IPS-20b (cell line): ENCODE results near the gene ISCA1.
"Not testable (repeated sequence)": the region's sequence is repeated elsewhere in the genome, so short reads cannot be mapped to it uniquely, and the experiment has no call there.

ENCODE experiments used
- H3K27ac ChIP-seq: one replicate; pipeline ENCODE4 v1.5.1; 2013; ENCODE audit warnings: low read length
- H3K27me3 ChIP-seq: 2 replicates; pipeline ENCODE4 v1.6.1; 2013; ENCODE audit warnings: mild to moderate bottlenecking, low read length, inconsistent platforms; ENCODE audit not compliant: insufficient read depth
- H3K36me3 ChIP-seq: 2 replicates; pipeline ENCODE4 v1.6.1; 2013; ENCODE audit warnings: low read depth, mild to moderate bottlenecking, inconsistent platforms, low read length, moderate library complexity; ENCODE audit not compliant: insufficient read depth
- H3K4me1 ChIP-seq: 2 replicates; pipeline ENCODE4 v1.6.1; 2013; ENCODE audit warnings: mild to moderate bottlenecking, control low read depth, inconsistent platforms, low read length, moderate library complexity; ENCODE audit not compliant: insufficient read depth
- H3K4me3 ChIP-seq: 2 replicates; pipeline ENCODE4 v1.5.1; 2013; ENCODE audit warnings: mild to moderate bottlenecking, low read length, inconsistent platforms
- H3K9ac ChIP-seq: 2 replicates; pipeline ENCODE4 v1.6.1; 2013; ENCODE audit warnings: low read depth, mild to moderate bottlenecking, inconsistent platforms, low read length, moderate library complexity
- H3K9me3 ChIP-seq: 2 replicates; pipeline ENCODE4 v1.6.1; 2013; ENCODE audit warnings: mild to moderate bottlenecking, low read depth, low read length, inconsistent platforms; ENCODE audit not compliant: insufficient read depth

The ISCA1 gene

DNA sequence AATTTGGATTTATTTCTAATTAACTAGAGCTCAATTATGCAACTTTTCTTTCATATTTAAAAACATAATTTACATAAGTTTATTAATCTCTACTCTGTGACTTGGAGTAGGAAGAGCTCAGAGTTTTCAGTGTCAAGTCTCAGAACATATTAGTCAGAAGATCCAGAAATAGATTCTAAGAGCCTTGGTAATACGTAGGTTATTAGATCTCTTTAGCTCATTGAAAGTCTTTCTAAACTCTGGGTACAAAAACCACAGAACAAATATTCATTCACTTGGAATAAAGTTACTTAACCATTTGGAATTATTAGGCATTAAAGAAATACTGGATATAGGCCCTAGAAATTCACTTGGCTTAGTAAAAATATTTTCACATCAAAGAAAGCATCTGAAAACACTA, 26.3 kb upstream of the ISCA1 start:
- H3K4me1 ChIP-seq, result peaks cover 12% of the 10 kb centered on the region
- H3K27me3 ChIP-seq, result no peaks in the 10 kb centered on the region
- peaks cover 66% of the 10 kb centered on the region for H3K36me3 ChIP-seq
- no peaks in the 10 kb centered on the region; the same call in 1 of the 2 replicates for H3K9me3 ChIP-seq
- no peak overlapping the region for H3K27ac ChIP-seq
- no peak overlapping the region for H3K9ac ChIP-seq
- H3K4me3 ChIP-seq, result no peak overlapping the region

DNA sequence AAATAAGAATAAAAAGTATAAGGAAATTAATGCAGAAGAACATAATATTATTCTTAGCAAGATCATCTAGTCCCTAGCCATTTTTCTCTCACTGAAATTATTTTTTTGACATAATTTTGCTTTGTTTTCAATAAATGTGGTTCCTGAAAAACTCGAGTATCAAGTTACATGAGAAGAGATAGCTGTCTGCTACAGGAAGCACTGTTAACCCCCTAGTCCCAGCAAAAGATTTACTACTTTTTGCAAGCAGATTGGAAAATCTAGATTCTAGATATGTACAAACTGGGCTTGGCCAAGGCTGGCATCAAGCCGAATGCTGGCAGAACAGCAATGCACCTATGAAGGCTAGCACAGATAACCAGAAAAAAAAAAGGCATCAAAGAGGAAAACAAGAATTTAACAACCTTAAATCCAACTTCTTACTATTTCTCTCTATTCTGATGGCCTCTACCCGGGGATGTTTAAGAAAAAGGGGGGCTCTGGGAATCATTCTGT, 21.9 kb upstream of the ISCA1 start:
- Histone ChIP-seq H3K36me3 (peaks cover 68% of the 10 kb centered on the region), H3K4me1 (peaks cover 17% of the 10 kb centered on the region), H3K9ac (peak overlapping the region; percentile 22; the same call in 1 of the 2 replicates), H3K9me3 (no peaks in the 10 kb centered on the region), H3K27me3 (no peaks in the 10 kb centered on the region), H3K27ac (no peak overlapping the region), H3K4me3 (no peak overlapping the region)

DNA sequence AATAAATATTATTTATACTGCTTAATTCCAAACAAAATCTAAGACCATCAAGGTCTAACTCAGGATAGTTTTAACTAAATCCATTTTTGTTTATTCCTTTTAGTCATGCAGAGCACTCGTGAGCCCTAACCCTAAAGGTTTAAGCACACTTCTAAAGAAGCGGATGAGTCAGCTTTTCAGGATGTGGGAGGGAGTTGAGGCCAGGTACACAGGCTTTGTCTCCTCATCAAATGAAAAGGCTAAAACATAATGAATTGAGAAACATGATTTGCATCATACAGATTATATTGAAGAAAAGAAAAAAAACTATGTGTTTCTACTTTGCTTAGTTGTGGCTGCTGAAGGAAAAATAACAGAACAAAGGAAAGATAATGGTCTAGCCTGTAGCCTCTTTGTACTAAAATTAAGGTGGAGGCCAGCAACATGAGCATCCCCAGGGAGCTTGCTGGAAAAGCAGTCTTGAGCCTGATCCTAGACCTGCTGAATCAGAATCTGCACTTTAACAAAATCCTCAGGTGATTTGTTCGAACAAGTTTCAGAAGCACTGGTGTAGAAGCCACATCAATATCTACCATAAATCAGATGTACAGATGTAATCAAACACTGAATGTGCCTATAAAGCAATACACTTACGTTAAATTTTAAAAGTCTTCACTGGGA, 21.1 kb upstream of the ISCA1 start:
- no peaks in the 10 kb centered on the region for H3K9me3 ChIP-seq
- H3K27ac ChIP-seq, result peak overlapping the region; percentile 30
- peak overlapping the region; percentile 47; the same call in 1 of the 2 replicates for H3K9ac ChIP-seq
- peaks cover 17% of the 10 kb centered on the region for H3K4me1 ChIP-seq
- peaks cover 68% of the 10 kb centered on the region for H3K36me3 ChIP-seq
- H3K27me3 ChIP-seq, result no peaks in the 10 kb centered on the region
- H3K4me3 ChIP-seq, result no peak overlapping the region

DNA sequence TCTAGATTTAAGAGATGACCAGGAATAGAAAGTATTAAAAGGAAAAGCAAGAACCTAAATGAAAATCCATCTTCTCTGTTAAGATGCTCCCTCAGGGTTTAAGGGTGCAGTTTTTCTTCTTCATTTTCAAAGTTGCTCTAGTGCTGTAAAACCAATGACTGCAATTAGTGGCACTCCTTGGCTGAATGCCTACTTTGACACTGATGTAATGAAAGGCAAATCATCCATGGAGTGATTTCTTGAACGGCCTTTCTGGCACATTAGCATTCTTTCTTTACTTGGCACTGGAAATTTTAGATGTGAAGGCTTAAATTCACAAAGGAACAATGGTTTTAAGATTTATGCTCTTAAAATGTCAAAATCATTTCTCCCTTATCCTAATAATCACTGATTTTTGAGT, 19.3 kb upstream of the ISCA1 start:
- no peak overlapping the region for H3K27ac ChIP-seq
- no peaks in the 10 kb centered on the region for H3K9me3 ChIP-seq
- H3K9ac ChIP-seq, result no peak overlapping the region
- peaks cover 59% of the 10 kb centered on the region for H3K36me3 ChIP-seq
- no peaks in the 10 kb centered on the region for H3K27me3 ChIP-seq
- H3K4me3 ChIP-seq, result no peak overlapping the region
- H3K4me1 ChIP-seq, result peaks cover 17% of the 10 kb centered on the region

DNA sequence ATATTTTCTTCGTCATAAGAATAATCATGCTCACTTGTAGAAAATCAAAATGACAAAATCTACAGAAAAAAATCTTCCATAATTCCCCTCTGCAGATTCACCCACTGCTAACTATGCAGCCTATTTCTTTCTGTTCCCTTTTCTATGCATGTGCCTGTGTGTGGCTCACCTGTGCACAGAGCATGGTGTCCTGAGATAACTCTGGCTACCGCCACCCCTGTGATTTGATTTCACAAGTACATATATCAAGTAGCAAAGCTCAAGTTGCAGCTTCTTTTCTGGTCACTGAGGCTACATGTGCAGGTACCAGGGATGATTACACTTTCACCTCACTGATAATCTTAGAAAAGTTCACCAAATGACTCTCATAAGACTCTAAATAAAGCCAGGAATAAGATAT, 18.4 kb upstream of the ISCA1 start:
- H3K9me3 ChIP-seq, result no peaks in the 10 kb centered on the region
- no peak overlapping the region for H3K4me3 ChIP-seq
- H3K4me1 ChIP-seq, result peaks cover 17% of the 10 kb centered on the region
- no peak overlapping the region for H3K27ac ChIP-seq
- H3K9ac ChIP-seq, result no peak overlapping the region
- no peaks in the 10 kb centered on the region for H3K27me3 ChIP-seq
- H3K36me3 ChIP-seq, result peaks cover 56% of the 10 kb centered on the region

DNA sequence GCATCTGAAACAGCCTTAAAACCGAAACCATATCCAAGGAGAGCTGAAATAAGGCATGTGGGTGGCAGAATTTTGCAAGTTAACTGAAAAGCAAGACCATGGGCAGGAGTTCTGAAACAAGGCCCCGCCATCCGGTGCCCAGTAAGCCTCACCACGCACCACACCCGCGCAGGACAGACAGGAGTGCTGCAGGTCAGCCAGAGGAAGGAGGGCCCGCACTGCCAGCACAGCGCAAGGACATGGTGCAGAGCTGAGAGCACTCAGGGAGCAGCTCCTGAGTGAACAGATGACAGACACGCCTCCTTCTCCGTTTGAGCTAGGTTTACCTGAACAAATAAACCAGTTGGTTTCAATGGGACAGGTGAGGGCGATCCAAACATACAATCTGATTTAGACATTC, 16.5 kb upstream of the ISCA1 start:
- Histone ChIP-seq H3K27ac (no peak overlapping the region), H3K9me3 (no peaks in the 10 kb centered on the region)

DNA sequence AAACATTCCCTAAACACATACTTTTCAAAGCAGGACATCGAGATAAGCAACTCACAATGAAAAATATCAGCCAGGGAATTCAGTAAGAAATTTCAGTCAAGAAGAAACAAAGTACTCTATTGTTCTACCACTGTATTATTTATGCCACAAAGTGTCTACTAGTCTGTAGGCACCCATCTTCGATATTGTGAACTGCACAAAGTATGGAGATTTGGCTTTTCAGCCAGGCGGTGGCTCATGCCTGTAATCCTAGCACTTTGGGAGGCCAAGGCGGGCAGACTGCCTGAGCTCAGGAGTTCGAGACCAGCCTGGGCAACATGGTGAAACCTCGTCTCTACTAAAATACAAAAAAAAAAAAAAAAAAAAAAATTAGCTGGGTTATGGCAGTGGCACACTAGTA, 8.0 kb upstream of the ISCA1 start:
- not testable (repeated sequence) for H3K27me3 ChIP-seq, H3K36me3 ChIP-seq, H3K9ac ChIP-seq, H3K9me3 ChIP-seq, H3K27ac ChIP-seq, H3K4me3 ChIP-seq
- peaks cover 22% of the 10 kb centered on the region for H3K4me1 ChIP-seq

More for the DNA sequence above, 16.5 kb upstream of the ISCA1 start:
- peaks cover 7% of the 10 kb centered on the region for H3K4me1 ChIP-seq
- no peak overlapping the region for H3K9ac ChIP-seq
- no peak overlapping the region for H3K4me3 ChIP-seq
- H3K27me3 ChIP-seq, result no peaks in the 10 kb centered on the region
- H3K36me3 ChIP-seq, result peaks cover 53% of the 10 kb centered on the region

DNA sequence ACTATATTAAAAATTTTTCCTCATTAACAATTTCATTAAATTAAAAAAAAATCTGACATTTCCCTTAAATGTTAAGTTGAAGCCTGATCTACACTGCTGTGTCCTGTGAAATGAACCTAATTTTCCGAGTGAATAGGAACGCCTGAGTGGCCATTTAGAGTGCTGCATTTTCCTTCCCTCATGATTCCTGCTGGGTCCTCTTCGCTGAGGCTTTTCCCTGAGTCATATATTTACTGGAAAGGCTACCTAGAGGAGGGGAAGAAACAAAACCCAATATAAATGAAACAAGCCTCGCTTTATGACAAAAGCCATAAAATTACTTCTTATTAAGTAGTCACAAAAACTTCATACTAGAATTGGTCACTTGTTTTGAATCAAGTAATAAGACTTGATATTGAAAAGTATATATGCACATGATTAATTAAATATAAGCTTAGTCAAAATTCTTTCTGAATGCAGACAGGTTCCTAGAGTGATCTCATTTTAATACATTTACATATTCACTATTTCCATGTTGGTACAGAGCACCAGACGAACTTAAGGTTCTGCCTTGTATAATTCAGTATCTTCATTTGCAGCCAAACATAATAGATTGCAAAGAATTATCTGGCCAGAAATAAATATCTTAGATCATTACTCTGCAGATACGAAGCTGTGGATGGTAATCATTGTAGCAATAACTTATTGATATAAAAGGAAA, 6.3 kb upstream of the ISCA1 start:
- Histone ChIP-seq H3K36me3 (no peaks in the 10 kb centered on the region), H3K4me3 (no peak overlapping the region), H3K27ac (no peak overlapping the region), H3K9me3 (no peaks in the 10 kb centered on the region), H3K4me1 (peaks cover 22% of the 10 kb centered on the region), H3K9ac (peak overlapping the region; percentile 31; the same call in 1 of the 2 replicates), H3K27me3 (no peaks in the 10 kb centered on the region; the same call in 1 of the 2 replicates)

DNA sequence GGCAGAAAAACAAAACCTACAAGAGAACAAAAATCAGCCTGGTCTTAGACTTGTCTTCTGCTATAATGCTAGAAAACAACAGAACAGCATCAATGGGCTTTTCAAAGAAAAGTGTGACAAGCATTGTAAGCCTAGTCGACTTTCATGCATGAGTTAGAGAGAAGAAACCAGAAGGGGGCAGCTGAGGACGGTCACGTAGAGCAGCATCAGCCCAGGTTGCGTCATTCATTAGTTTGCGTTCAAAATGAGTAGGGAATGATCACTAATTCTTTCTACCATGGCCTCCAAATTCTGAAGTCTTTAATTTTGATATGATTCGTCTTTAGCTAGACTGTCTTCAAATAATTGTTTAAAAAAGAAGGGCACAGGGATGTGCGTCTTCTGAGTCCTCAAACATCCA, 4.7 kb upstream of the ISCA1 start:
- no peaks in the 10 kb centered on the region for H3K9me3 ChIP-seq
- H3K36me3 ChIP-seq, result no peaks in the 10 kb centered on the region
- peak overlapping the region; percentile 25; the same call in 1 of the 2 replicates for H3K9ac ChIP-seq
- H3K4me1 ChIP-seq, result peaks cover 25% of the 10 kb centered on the region
- H3K4me3 ChIP-seq, result no peak overlapping the region
- no peak overlapping the region for H3K27ac ChIP-seq
- peaks cover 9% of the 10 kb centered on the region for H3K27me3 ChIP-seq

DNA sequence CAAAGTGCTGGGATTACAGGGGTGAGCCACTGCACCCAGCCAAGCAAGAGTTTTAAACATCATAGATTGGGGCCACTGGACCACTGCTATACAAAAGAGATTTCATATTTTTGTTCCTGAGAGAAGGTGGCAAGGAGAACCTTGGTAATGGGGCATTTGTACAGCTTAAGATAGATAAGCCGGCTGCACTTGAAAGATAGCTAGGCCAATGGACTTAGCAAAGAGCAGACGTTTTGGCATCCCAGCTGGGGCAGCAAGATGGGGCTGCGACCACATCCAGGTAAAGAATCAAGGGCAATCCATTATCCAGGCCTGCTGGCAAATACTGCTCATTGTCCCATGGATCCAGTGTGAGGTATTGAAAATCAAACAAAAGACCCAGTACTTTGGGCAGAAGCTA, 3.9 kb upstream of the ISCA1 start:
- no peaks in the 10 kb centered on the region for H3K9me3 ChIP-seq
- peaks cover 9% of the 10 kb centered on the region for H3K27me3 ChIP-seq
- H3K36me3 ChIP-seq, result no peaks in the 10 kb centered on the region
- H3K4me1 ChIP-seq, result peaks cover 25% of the 10 kb centered on the region
- no peak overlapping the region for H3K27ac ChIP-seq
- H3K4me3 ChIP-seq, result no peak overlapping the region
- H3K9ac ChIP-seq, result peak overlapping the region; percentile 7; the same call in 1 of the 2 replicates

DNA sequence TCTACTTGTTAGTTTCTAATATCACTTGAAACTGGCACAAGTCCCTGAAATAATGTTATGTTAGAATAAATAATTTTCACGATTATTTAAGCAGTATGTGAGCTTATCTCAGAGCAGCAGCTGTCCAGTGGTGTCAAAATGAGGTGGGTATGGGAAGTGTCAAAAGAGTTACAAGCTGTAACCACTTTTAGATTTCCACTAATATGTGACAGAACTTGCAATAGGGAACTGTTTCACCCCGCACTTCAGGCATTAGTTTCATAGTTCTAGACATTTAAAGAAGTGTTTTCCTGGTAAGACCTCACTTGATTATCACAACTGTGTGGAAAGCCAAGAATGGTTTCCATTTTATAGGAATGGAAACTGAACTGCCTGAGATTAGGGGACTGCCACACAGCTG, 2.9 kb upstream of the ISCA1 start:
- no peaks in the 10 kb centered on the region for H3K9me3 ChIP-seq
- H3K4me1 ChIP-seq, result peaks cover 31% of the 10 kb centered on the region
- no peak overlapping the region for H3K27ac ChIP-seq
- H3K27me3 ChIP-seq, result peaks cover 9% of the 10 kb centered on the region
- H3K4me3 ChIP-seq, result no peak overlapping the region
- H3K36me3 ChIP-seq, result no peaks in the 10 kb centered on the region
- no peak overlapping the region for H3K9ac ChIP-seq
